H1 (cell line): ENCODE data around the gene TXNRD3. TPM values are rescaled to one million over a fixed set of nuclear protein-coding genes. Genes with fewer than 3 reads are reported as not detected.

Source experiments
- CTCF ChIA-PET: fragments of 300-600 bp; sonication (Branson Sonifier 250); formaldehyde crosslinking; loops from one replicate; lab custom pipeline; 2021; ENCODE audit not compliant: partially characterized antibody; lab: Charles Lee
- POLR2A ChIA-PET: fragments of 300-600 bp; sonication (Branson Sonifier 250); formaldehyde crosslinking; loops from one replicate; lab custom pipeline; 2021; ENCODE audit warnings: inconsistent platforms; ENCODE audit not compliant: partially characterized antibody; lab: Charles Lee
- DNase-seq, 2 experiments: peaks; one replicate each; pipeline versions ENCODE4 v3.0.0 to v3.0.0-alpha.2; 2010 to 2022; ENCODE audit warnings: low spot score in 2 of 2, low read depth in 1 of 2, mixed read lengths in 1 of 2
- FAIRE-seq: peaks from 2 replicates; lab custom pipeline; 2011; peaks lifted over from hg19 to GRCh38; lab: Jason Lieb, UNC
- H2AFZ ChIP-seq: 2 replicates; pipeline ENCODE4 v1.8.1; 2012; ENCODE audit warnings: low read length, inconsistent platforms
- H2AK5ac ChIP-seq: 2 replicates; pipeline ENCODE4 v1.6.1; 2013; ENCODE audit warnings: low read depth, low read length
- H2BK120ac ChIP-seq: replicated peaks from 2 replicates; pipeline ENCODE3; 2013; ENCODE audit warnings: low read depth, low read length, inconsistent platforms
- H2BK12ac ChIP-seq: 2 replicates; pipeline ENCODE4 v1.6.1; 2013; ENCODE audit warnings: low read depth, low read length
- H2BK15ac ChIP-seq: 2 replicates; pipeline ENCODE4 v1.6.1; 2013; ENCODE audit warnings: low read length
- H2BK20ac ChIP-seq: 2 replicates; pipeline ENCODE4 v1.6.1; 2013; ENCODE audit warnings: low read length
- H2BK5ac ChIP-seq: 2 replicates; pipeline ENCODE4 v1.6.1; 2013; ENCODE audit warnings: low read depth, low read length
- H3K14ac ChIP-seq: 2 replicates; pipeline ENCODE4 v1.6.1; 2013; ENCODE audit warnings: inconsistent platforms; ENCODE audit not compliant: insufficient read length
- H3K18ac ChIP-seq: 2 replicates; pipeline ENCODE4 v1.6.1; 2013; ENCODE audit warnings: low read length; ENCODE audit errors: extremely low read depth
- H3K23ac ChIP-seq: 2 replicates; pipeline ENCODE4 v1.6.1; 2013; ENCODE audit warnings: inconsistent platforms; ENCODE audit not compliant: insufficient read length
- H3K23me2 ChIP-seq: 2 replicates; pipeline ENCODE4 v1.6.1; 2013; ENCODE audit warnings: low read depth, low read length
- H3K27ac ChIP-seq: 2 replicates; pipeline ENCODE4 v1.6.1; 2011; ENCODE audit warnings: low read depth, low read length, inconsistent platforms
- H3K27me3 ChIP-seq, 4 experiments: replicated peaks in 1 of 4; 1 replicate in 1 of 4; 2 replicates in 3 of 4; pipeline versions ENCODE4 v1.6.1 to v1.8.1; 2011 to 2013; ENCODE audit warnings: low read length in 3 of 4, mild to moderate bottlenecking in 3 of 4, inconsistent platforms in 2 of 4, mixed read lengths in 2 of 4, moderate library complexity in 1 of 4; ENCODE audit not compliant: control insufficient read depth in 3 of 4, insufficient read depth in 3 of 4; ENCODE audit errors: extremely low read depth in 1 of 4
- H3K36me3 ChIP-seq, 4 experiments: 2 replicates each; pipeline versions ENCODE4 v1.6.1 to v1.8.1; 2011 to 2013; ENCODE audit warnings: mild to moderate bottlenecking in 4 of 4, low read length in 3 of 4, moderate library complexity in 2 of 4, control low read depth in 1 of 4, inconsistent platforms in 1 of 4; ENCODE audit not compliant: insufficient read depth in 4 of 4, control insufficient read depth in 2 of 4
- H3K4ac ChIP-seq: replicated peaks from 2 replicates; pipeline ENCODE3; 2013; ENCODE audit warnings: low read length, low read depth, mixed read lengths, inconsistent platforms; ENCODE audit not compliant: insufficient read length
- H3K4me1 ChIP-seq, 4 experiments: replicated peaks in 1 of 4; 1 replicate in 1 of 4; 2 replicates in 3 of 4; pipeline versions ENCODE4 v1.6.1 to v1.8.1; 2011 to 2013; ENCODE audit warnings: low read length in 3 of 4, inconsistent platforms in 2 of 4, mixed read lengths in 1 of 4; ENCODE audit not compliant: insufficient read depth in 4 of 4, control insufficient read depth in 3 of 4
- H3K4me2 ChIP-seq, 2 experiments: 2 replicates each; pipeline versions ENCODE4 v1.6.1 to v1.8.1; 2011 to 2013; ENCODE audit warnings: low read depth in 2 of 2, low read length in 2 of 2, control low read depth in 1 of 2, inconsistent platforms in 1 of 2, mild to moderate bottlenecking in 1 of 2; ENCODE audit not compliant: insufficient read depth in 1 of 2
- H3K4me3 ChIP-seq, 4 experiments: fragments of 200-600, 300-600 bp in 1 of 4; sonication (generic), shearing (Covaris generic), sonication (Bioruptor Twin) in 1 of 4; 2 replicates each; pipeline versions ENCODE4 v1.5.1 to v1.8.1; 2011 to 2016; ENCODE audit warnings: low read length in 4 of 4, low read depth in 3 of 4, control low read depth in 2 of 4, inconsistent platforms in 2 of 4, mild to moderate bottlenecking in 2 of 4, mixed read lengths in 1 of 4, moderate library complexity in 1 of 4; ENCODE audit not compliant: insufficient read depth in 2 of 4; ENCODE audit errors: extremely low read depth in 1 of 4
- H3K56ac ChIP-seq: replicated peaks from 2 replicates; pipeline ENCODE3; 2013; ENCODE audit warnings: low read depth, mild to moderate bottlenecking, mixed read lengths, low read length, inconsistent platforms; ENCODE audit not compliant: insufficient read length
- H3K79me1 ChIP-seq: 2 replicates; pipeline ENCODE4 v1.6.1; 2013; ENCODE audit warnings: low read depth, low read length, control low read depth
- H3K79me2 ChIP-seq, 2 experiments: 2 replicates each; pipeline versions ENCODE4 v1.6.1 to v1.8.1; 2012 to 2013; ENCODE audit warnings: low read length in 2 of 2, mild to moderate bottlenecking in 2 of 2, inconsistent platforms in 1 of 2; ENCODE audit not compliant: insufficient read depth in 2 of 2, control insufficient read depth in 1 of 2
- H3K9ac ChIP-seq, 4 experiments: replicated peaks in 1 of 4; 1 replicate in 1 of 4; 2 replicates in 3 of 4; pipeline versions ENCODE4 v1.6.1 to v1.8.1; 2011 to 2013; ENCODE audit warnings: low read depth in 3 of 4, low read length in 3 of 4, control low read depth in 2 of 4, mild to moderate bottlenecking in 2 of 4, moderate library complexity in 2 of 4, inconsistent platforms in 1 of 4; ENCODE audit errors: extremely low read depth in 1 of 4
- H3K9me3 ChIP-seq, 2 experiments: 2 replicates each; pipeline versions ENCODE4 v1.6.1 to v1.8.1; 2012 to 2013; ENCODE audit warnings: mild to moderate bottlenecking in 2 of 2, moderate library complexity in 2 of 2, control low read depth in 1 of 2, inconsistent platforms in 1 of 2, low read depth in 1 of 2, low read length in 1 of 2, mixed read lengths in 1 of 2; ENCODE audit not compliant: insufficient read depth in 2 of 2
- H4K20me1 ChIP-seq, 2 experiments: replicated peaks in 1 of 2; 2 replicates each; pipeline versions ENCODE3 to v1.8.1; 2011 to 2013; ENCODE audit warnings: inconsistent platforms in 2 of 2, low read length in 2 of 2, mild to moderate bottlenecking in 1 of 2; ENCODE audit not compliant: insufficient read depth in 2 of 2, control insufficient read depth in 1 of 2
- H4K5ac ChIP-seq: 2 replicates; pipeline ENCODE4 v1.6.1; 2013; ENCODE audit warnings: low read length, low read depth, mixed read lengths, inconsistent platforms; ENCODE audit not compliant: insufficient read length
- H4K8ac ChIP-seq: 2 replicates; pipeline ENCODE4 v1.8.0; 2013; ENCODE audit warnings: mild to moderate bottlenecking, moderate library complexity, low read length, inconsistent platforms; ENCODE audit not compliant: insufficient read depth; ENCODE audit errors: extremely low read depth
- H4K91ac ChIP-seq: replicated peaks from 2 replicates; pipeline ENCODE3; 2013; ENCODE audit warnings: low read length, mixed read lengths, inconsistent platforms; ENCODE audit not compliant: insufficient read length
- BACH1 ChIP-seq: IDR thresholded peaks from 2 replicates; pipeline ENCODE4 v1.6.1; 2012; ENCODE audit warnings: low read length, improper control_type of control experiment
- BCL11A ChIP-seq, 2 experiments: IDR thresholded peaks; one replicate each; pipeline ENCODE4 v1.6.1; 2011; ENCODE audit warnings: low read depth in 2 of 2, low read length in 2 of 2, mild to moderate bottlenecking in 2 of 2
- CHD2 ChIP-seq: IDR thresholded peaks from 2 replicates; pipeline ENCODE4 v1.6.1; 2012; ENCODE audit warnings: low read length, improper control_type of control experiment
- CTBP2 ChIP-seq: IDR thresholded peaks from 2 replicates; pipeline ENCODE4 v1.7.0; 2011; ENCODE audit warnings: borderline replicate concordance, mild to moderate bottlenecking, moderate library complexity, mixed read lengths, low read length; ENCODE audit not compliant: insufficient read depth, insufficient read length
- E2F6 ChIP-seq: IDR thresholded peaks from 2 replicates; pipeline ENCODE4 v1.6.1; 2012; ENCODE audit warnings: inconsistent platforms
- JUND ChIP-seq: IDR thresholded peaks from 2 replicates; pipeline ENCODE4 v1.6.1; 2011; ENCODE audit warnings: mild to moderate bottlenecking, improper control_type of control experiment, low read length
- MAFK ChIP-seq: IDR thresholded peaks from 2 replicates; pipeline ENCODE4 v1.6.1; 2012; ENCODE audit warnings: low read depth, mild to moderate bottlenecking, improper control_type of control experiment, low read length
- NRF1 ChIP-seq: IDR thresholded peaks from 2 replicates; pipeline ENCODE4 v1.6.1; 2011; ENCODE audit warnings: mild to moderate bottlenecking, low read depth, low read length, improper control_type of control experiment
- POLR2A ChIP-seq, 2 experiments: IDR thresholded peaks; 1 replicate in 1 of 2; 2 replicates in 1 of 2; pipeline ENCODE4 v1.6.1; 2011; ENCODE audit warnings: low read depth in 2 of 2, low read length in 2 of 2, mild to moderate bottlenecking in 2 of 2; ENCODE audit errors: control extremely low read depth in 1 of 2
- POLR2AphosphoS5 ChIP-seq: IDR thresholded peaks from 2 replicates; pipeline ENCODE4 v1.6.1; 2011; ENCODE audit warnings: low read depth, low read length
- RBBP5 ChIP-seq: IDR thresholded peaks from 2 replicates; pipeline ENCODE4 v1.7.1; 2012; ENCODE audit warnings: low read depth, mild to moderate bottlenecking, inconsistent platforms, low read length, moderate library complexity, borderline replicate concordance
- TCF12 ChIP-seq: IDR thresholded peaks from 2 replicates; pipeline ENCODE4 v1.6.1; 2011; ENCODE audit warnings: low read depth, mild to moderate bottlenecking, low read length
- USF2 ChIP-seq: IDR thresholded peaks from 2 replicates; pipeline ENCODE4 v1.6.1; 2011; ENCODE audit warnings: low read length, improper control_type of control experiment
- polyA plus RNA-seq, 7 experiments: library from polyadenylated mRNA; depleted of rRNA in 3 of 7; stranded (reverse) in 5 of 7; unstranded in 2 of 7; fragments of >200 nt in 5 of 7; fragments of 200-250 nt in 2 of 7; gene quantifications; 1 replicate in 5 of 7; 2 replicates in 1 of 7; 4 replicates in 1 of 7; pipeline versions ENCODE4 v1.2.1 to v1.2.3, GENCODE V29; 2011 to 2013; ENCODE audit warnings: missing spikeins in 2 of 7, mixed read lengths in 2 of 7
- total RNA-seq: library from RNA; stranded (reverse); fragmentation: NEBNext Ultra II Directional; extraction: Animal tissue kit (Norgen Biotek cat#: 25700); gene quantifications from 2 replicates; pipeline ENCODE4 v1.2.1, GENCODE V29; 2021

The TXNRD3 gene
- total and polyA plus RNA-seq, 2 of the 8 experiments (the other 6 are each of a cell fraction or from before 2014, with no cell fraction given): 3.4 to 4.3 TPM

- Histone ChIP-seq H3K27me3 (no peaks in the 10 kb centered on the region), H4K5ac (no peak overlapping the region), H4K91ac (no peak overlapping the region), H3K4ac (no peak overlapping the region), H3K56ac (no peak overlapping the region), H2AK5ac (no peak overlapping the region), H3K9ac (no peak overlapping the region), H3K4me2 (no peak overlapping the region), H2BK15ac (no peak overlapping the region), H3K9me3 (no peaks in the 10 kb centered on the region), H3K36me3 (no peaks in the 10 kb centered on the region), H3K27ac (no peak overlapping the region), H2BK12ac (no peak overlapping the region), H3K4me3 (no peak overlapping the region), H3K4me1 (no peaks in the 10 kb centered on the region), H2BK5ac (no peak overlapping the region), H2BK20ac (no peak overlapping the region), H3K23me2 (0 out of 2 replicates have a peak, but pooled peaks cover 2% of the 10 kb centered on the region), H2AFZ (no peak overlapping the region), H3K79me2 (no peaks in the 10 kb centered on the region), H3K14ac (no peak overlapping the region), H3K23ac (no peak overlapping the region), H4K8ac (no peak overlapping the region), H3K18ac (no peak overlapping the region), H4K20me1 (no peaks in the 10 kb centered on the region), H2BK120ac (no peak overlapping the region), H3K79me1 (no peaks in the 10 kb centered on the region)
- CTCF ChIA-PET: no interaction called here
- TF ChIP-seq MAFK: no peak
- no peak for TF ChIP-seq E2F6
- no peak for TF ChIP-seq NRF1
- TF ChIP-seq POLR2AphosphoS5: no peak
- TF ChIP-seq BACH1: no peak
- no peak for TF ChIP-seq TCF12
- TF ChIP-seq JUND: no peak
- no peak for TF ChIP-seq CTBP2
- TF ChIP-seq RBBP5: no peak
- no peak for TF ChIP-seq POLR2A (IDR thresholded peaks at IDR 0.05; ENCODE audit: control extremely low read depth in 1 of 2, low read depth in 2 of 2, low read length in 2 of 2)
- no peak for TF ChIP-seq BCL11A (IDR thresholded peaks at IDR 0.05; ENCODE audit: low read depth in 2 of 2, low read length in 2 of 2)
- no peak for TF ChIP-seq USF2
- TF ChIP-seq CHD2: no peak
- POLR2A ChIA-PET: no interaction called here
- no peak for FAIRE-seq
- no peak for DNase-seq
Measured at GRCh38 chr3:126617571-126617970, 37.4 kb downstream of the TXNRD3 start.
